Islet of Langerhans (tissue), 1 donor: ENCODE measurements around the gene HAUS3.
"Not testable (repeated sequence)": the region's sequence is repeated elsewhere in the genome, so short reads cannot be mapped to it uniquely, and the experiment has no call there.

Experiments
- FAIRE-seq: peaks from one replicate; lab custom pipeline; 2011; peaks lifted over from hg19 to GRCh38; lab: Jason Lieb, UNC

Gene HAUS3

DNA sequence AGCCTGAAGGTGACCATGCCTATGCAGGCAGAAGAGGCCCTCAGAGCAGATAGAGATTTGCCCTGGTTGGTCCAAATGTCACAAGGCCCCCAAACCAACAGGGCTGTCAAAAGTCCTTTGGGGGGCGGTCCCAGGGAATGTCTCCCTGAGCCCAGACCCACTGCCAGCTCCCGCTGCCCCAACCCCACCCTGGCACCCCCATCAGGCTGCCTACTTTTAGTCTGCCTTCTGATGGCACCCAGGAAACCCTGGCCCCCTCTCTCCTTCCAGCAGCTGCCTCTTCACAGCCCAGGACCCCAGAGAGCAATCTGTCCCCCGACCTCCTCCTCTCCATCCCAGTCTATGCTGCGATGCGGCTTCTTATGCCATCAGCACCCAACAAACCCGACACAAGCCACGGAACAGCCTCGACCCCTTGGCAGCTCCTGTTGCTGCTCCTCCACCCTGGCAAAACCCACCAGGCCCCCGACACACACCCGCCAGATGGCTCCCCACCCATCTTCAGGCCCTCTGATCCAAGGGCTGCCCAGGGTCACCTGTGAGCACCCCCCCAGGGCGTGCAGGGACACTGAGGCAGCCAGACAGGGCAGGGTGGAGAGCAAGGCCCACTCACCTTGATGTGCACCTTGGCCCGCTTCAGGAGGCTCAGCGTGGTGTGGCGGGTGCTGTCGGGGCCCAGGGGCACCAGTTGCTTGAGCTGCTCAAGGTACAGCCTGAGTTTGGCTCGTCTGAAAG, 10.0 kb upstream of the HAUS3 start:
- no peak for FAIRE-seq

DNA sequence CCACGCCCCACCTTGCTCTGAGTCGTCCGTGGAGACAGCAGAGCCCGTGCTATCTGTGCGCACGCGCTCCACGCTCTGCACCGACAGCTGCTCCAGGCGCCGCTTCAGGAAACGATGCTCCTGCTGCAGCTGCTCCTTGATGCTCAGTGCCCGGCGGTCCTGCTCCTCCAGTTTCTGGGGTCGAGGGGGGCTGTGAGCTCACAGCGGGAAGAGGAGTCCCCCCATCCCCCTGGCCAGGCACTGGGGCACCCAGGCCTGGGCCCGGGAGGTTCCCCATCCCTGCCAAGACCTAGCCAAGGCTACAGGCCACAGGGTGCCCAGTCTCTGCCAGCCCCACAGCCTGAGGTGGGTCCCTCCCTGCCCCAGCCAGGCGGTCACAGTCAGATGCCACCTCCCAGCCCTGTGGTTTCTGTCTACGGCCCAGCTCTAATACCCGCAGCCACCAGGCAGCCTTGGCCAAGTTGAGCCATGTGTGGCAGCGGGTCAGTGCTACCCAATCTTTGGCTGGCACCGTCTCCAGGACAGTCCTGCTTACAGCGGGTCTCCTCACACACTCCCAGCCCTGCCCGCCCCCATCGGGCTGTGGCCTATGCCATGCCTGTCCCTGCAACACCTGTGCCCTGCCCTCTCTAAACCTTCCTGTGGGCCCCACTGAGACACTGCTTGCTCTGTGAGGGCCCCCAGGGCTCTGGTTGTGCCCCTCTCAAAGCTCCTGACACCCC, 9.3 kb upstream of the HAUS3 start:
- FAIRE-seq = no peak

DNA sequence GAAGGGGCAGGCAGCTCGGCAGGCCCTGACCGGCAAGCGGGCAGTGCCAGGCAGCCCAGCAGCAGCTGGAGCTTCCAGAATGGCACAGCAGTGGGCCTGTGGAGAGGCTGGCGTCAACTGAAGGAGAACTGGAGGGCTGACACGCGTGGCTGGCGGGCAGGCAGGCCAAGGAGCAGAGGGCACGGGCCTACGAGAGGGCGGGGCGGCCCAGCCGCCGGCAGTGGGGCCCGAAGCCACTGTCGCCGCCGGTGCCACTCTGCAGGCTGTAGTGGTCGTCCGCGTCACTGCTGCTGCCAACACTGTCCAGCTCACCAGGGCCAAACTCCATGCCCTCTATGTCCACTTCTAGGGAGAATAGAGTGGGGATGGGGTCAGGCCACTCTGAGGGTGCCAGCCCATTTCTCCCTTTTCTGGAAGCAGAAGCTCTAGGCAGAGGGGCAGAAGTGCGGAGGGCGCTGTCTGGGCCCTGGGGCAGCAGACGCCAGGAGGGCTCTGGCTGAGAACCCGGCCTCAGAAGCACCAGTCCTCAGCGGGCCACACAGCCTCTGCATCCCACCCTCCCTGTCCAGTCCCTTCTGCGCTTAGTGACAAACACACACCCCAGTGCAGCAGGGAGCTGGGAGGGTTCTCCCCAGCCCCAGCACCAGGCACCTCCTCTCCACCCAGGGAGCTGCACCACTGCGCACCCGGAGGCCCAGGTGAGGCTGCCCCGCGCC, 8.6 kb upstream of the HAUS3 start:
- no peak for FAIRE-seq

DNA sequence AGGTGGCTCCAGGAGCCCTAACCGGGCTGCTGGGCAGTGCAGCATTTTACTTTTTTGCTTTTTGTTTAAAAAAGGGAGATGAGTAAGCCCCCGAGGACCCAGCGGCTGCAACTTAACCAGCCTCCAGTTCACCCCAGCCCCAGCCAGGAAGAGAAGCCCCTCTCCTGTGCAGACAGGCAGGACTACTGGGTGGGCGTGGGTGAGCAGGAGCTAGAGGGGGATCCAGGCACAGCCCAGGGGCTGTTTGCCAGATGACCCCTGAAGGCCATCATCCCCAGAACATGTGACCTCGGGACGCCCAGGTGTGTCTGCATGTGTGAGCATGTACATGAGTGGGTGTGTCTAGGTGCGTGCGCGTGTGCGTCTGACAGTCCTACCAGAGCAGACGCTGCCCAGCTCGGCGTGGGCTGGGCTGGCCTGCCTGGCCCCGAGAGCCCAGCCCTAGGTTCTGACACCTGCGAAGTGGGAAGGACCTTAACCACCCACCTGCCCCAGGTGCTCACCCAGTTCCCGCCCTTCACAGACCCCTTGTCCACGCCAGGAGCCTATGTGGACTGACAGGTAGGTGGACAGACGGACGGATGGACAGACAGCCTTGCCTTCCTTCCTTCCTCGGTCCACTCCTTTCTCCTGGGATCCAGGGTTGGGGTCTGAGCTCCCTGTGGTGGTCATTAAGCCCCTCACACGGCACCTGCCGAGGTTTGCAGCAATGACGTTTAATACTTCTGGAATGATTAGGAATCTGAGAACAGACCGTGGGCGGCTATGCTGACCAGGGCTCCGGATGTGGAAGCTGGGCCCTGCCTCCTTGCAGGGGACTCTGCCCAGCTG, 7.8 kb upstream of the HAUS3 start:
- FAIRE-seq = no peak

DNA sequence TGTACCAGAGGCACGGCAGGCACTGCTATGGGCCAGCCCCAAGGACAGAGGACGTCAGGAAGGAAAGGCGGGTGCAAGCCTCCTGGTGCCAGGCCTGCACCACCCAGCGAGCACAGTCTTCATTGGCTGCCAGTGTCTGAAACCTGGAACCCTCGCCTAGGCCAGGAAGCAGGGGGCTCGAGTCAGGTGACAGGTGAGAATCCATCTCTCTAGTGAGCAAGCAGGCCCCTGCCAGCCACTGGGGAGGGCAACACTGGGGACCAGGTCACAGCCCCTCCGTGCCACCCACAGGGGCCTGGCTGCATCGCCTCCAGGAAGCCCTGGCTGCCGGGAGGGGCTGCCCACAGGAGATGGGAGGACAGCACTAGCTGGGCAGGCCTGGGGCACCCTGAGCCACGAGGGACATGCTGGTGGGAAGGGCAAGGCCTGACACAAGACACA, 6.9 kb upstream of the HAUS3 start:
- no peak for FAIRE-seq

DNA sequence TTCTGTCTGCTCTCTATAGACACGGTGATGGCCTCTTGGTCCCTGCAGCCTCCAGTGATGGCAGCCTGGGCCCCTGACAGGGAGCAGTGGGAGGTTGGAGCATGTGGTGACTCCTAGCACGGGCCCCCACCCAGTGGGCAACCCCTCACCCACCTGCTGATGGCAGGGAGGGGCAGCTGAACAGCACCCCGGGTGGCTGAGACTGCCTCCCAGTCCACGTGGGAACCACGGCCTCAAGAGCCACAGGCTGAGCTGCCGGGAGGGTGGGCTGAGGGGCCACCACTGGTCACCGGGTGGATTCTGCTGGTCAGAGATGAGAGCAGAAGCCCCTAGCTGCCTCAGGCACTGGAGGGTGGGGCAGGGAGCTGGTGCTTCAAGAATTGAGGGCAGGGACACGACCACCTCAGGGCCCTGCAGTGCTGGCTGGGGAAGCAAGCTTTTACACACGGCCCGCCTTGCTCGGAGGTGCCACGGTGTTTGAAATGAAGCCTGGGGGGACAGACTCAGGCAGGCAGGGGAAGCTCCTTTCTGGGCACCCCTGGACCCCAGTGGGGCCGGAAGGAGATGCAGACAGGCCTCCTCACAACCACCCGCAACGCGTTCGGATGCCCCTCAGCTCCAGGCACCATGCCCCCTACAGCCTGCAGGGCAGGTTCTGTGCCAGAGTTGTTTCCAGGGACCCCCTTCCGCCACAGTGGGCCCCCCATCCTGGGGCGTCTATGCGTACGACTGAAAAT, 6.3 kb upstream of the HAUS3 start:
- FAIRE-seq = no peak

DNA sequence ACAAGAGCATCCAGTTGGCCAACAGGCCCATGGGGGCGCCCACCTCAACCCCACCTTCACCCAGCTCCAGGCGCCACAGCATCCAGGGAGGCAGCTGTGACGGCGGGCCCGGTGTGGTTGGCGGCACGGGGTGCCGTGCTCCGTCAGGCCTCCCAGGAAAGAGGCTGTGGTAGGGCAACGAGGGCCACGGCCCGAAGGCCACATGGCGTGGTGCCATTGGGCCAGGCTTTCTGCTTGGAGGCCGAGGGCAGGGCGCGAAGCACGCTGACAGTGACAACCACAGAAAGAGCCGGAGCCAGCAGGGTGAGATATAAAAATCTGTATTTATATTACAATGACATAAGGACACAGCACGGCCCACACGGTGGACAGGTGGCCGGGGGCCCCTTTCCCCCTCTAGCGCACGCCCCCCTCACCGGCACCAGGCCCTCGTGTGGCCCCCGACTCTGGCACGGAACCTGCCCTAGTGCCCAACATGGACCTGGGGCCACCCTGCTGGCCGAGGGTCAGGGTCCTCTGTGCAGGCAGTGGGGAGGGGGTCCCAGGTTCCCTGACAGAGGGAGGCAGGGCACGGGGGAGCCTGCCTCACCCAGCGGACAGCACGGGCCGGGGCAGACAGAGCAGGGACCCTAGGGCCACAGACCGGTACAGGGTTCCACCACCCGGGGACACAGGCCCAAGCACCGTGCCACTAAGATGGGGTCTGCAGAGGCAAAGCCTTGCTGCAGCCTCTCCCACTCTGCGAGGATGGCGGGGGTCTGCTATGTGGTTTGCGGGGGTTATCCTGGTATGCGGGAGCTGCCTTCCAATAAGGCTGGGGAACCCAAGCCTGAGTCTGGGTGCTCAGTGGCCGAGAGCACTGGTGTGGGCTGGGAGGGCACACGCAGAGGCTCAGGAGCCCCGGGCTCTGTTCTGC, 5.5 kb upstream of the HAUS3 start:
- FAIRE-seq = no peak

DNA sequence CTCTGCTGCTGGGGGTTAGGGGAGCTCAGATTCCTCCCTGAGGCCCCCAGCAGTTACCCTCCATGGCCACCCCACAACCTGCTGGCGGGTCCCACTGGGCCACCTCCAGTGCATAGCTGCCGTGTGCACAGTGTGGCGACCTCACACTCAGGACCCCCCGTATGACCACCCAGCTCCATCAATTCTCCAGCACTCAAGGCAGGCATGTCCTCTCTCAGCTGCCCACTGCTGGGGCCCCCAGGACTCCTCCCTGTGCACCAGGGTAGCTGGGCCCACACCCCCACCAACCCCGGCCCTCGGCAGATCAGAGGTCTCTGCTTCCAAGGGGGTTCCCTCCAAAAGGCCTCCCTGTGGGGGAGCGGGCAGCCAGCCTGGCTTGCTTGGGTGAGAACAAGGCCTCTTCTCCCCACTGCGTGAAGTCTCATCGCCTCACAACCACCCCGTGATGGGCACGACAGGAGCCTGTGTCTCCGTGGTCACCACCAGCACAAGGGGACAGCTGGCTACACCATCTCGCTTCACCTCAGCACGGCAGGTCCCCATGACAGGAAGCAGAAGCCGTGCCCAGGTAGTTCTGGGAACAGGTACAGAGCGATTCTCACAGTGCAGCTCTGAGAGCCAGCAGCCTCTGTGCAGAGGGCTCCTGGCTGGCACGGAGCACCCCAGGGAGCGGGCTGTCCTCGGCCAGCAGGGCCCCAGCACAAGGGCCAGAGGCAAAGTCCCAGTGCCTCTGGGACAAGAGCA, 4.6 kb upstream of the HAUS3 start:
- no peak for FAIRE-seq

DNA sequence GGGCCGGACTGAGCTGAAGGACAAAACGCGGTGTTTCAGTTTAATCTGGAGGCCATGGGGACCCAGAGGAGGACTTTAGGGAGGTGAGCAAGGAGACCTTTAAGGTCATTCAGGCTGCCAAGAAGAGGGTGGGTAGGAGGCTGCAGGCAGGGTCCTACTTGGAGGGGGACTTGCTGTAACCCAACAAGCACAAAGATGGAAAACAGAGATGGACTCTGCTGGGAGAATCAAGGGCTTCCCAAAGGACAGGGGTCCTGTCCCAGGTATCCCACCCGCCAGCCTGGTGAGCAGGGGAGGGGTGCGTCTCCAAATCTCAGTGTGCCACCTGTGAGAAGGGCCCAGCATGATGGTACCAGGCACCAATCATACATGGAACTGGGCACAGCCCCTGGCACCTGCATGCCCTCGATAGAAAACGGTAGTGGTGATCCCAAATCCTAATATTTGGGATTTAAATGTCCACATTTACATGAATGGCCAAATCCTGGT, 3.9 kb upstream of the HAUS3 start:
- no peak for FAIRE-seq

DNA sequence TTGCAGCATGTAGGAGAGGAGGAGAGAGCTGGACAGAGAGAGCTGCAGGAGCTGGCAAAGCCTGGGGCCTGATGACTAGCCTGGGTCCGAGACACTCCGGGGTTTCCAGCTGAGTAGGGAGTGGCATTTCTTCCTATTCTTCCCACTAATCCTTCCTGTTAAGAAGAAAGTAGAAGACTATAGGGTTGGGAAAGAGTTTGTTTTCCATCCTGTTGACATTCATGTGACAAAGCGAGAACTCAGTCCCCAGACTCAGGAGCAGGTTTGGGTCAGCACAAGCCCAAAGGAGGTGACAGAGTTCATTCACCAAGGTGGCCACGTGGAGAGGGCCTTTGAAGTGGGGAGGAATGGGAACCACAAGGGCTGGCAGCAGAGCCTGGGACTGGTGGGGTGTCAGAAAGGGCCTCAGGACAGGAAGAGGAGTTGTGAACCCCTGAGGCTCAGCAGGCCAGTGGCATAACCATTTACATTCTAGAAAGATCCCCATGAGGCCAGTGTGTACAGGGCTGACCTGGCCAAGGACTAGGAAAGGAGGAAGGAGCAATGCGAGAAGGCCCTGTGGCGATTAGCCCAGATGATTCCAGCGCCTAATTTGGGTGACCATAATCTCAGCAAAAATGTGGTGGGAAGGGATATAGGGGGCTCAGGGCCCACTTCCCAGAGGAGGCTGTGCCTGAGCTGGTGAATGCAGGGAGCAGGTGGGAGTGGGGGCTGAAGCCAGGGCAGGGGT, 3.3 kb upstream of the HAUS3 start:
- no peak for FAIRE-seq

DNA sequence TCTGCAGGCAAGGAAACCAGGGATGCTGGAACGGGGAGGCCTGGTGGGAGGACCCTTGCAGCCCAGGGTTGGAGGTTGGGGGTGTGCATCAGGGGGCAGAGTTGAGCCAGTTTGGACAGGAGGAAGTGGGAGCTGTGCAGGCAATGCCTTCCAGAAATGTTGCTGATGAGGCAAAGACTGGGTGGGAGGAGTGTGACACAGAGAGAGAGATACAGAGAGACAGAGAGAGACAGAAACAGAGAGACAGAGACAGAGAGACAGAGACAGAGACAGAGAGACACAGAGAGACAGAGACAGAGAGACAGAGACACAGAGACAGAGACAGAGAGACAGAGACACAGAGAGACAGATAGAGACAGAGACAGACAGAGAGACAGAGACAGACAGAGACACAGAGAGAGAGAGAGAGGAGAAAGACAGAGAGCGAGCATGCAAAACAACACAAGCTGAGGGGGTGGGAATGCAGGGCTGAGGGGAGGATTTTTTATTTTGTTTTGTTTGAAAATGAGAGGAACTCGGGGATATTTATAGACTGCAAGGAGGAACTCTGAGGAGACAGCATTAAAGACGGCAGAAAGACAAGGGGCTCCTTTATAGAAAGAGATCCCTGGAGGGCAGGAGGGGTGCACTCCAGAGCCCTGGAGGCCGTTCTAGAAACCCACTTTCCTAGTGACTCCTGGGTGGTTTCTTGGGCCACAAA, 1.9 kb upstream of the HAUS3 start:
- no peak for FAIRE-seq

DNA sequence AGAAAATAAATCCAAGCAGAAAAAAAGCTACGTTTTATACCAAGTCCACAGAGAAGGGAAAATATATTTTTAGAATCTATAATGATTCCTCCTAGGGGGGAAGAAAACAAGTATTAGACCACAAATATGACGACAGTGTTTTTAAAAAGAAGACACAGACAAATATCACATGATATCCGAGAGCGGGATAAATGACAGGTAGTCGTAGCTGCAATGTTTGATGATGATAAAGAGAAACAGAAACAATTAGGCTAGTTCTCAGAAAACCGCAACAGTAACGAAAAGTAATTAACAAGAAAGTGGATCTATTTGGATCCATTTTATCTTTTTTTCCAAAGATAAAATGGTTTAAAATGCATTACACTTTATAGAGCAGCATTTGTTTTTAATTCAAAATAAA, 918 bp downstream of the HAUS3 start:
- FAIRE-seq = no peak

DNA sequence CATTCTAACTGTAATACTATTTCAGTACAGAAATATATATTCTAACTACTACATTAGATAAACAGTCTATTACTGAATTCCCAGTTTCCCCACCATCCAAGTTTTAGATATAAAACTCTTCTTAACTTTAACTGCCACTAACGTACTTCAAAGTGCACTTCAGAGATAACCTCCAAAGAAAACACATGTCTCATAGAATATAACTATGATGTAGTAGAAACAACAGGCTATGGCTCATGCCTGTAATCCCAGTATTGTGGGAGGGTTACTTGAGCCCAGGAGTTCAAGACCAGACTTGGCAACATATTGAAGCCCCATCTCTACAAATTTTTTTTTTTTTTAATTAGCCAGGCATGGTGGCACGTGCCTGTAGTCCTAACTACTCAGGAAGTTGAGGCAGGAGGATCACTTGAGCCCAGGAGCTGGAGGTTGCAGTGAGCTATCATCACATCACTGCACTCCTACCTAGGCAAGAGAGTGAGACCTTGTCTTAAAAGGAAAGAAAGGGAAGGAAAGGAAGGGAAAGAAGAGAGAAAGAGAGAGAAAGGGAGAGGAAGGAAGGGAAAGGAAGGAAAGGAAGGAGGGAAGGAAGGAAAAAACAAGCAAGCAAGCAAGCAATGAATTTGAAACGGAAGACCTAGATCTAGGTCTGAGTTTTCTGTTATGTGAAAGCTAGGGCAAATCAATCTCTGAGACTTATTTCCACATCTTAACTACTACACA, 4.8 kb downstream of the HAUS3 start:
- FAIRE-seq = no peak

DNA sequence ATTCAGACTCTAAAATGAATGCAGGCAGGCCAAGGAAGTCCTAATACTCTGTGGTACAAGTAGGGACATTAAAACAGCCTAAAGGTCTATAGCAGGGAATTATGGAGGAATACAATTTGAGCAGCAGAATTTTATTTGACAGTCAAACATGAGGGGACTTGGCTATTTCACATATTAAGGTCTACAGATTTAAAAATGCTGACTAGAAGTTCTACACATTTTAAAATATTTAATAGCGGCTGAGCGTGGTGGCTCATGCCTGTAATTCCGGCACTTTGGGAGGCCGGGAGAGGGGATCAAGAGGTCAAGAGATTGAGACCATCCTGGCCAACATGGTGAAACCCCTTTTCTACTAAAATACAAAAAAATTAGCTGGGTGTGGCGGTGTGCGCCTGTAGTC, 10.8 kb downstream of the HAUS3 start:
- no peak for FAIRE-seq

DNA sequence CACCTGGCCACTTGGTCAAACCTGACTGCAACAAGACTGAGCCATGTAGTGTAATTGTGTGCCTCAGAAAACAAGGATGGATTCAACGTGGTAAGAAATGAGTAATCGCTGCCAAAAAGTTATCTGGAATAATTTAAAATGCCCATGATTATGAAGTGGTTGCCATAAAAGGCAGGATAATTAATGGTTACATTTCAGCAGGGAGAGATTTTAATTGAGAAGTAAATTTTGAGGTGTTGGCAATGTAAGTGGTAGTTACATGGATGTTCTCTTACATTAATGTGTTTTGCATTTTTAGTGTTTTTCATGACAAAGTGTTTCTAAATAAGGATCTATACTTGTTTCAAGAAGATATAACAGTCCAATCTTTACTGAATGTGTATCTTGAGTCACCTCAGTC, 15.7 kb downstream of the HAUS3 start:
- FAIRE-seq = no peak

DNA sequence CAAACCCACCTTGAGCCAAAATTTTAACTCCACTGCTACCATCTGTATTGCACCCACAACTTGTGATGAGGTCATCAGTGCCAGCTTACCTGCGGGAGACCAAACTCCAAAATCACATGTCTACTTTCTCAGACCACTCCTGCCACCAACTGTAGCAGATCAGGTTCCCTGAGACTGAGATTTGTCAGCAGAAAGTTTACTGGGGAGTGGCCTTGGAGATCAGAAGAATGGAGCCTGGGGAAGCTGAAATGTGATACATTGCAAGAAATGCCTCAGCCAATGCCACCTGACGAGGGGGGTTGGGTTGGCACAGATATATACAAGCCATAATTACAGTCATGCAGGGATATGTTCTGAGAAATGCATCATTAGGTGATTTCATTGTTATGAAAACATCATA, 19.1 kb downstream of the HAUS3 start:
- no peak for FAIRE-seq

DNA sequence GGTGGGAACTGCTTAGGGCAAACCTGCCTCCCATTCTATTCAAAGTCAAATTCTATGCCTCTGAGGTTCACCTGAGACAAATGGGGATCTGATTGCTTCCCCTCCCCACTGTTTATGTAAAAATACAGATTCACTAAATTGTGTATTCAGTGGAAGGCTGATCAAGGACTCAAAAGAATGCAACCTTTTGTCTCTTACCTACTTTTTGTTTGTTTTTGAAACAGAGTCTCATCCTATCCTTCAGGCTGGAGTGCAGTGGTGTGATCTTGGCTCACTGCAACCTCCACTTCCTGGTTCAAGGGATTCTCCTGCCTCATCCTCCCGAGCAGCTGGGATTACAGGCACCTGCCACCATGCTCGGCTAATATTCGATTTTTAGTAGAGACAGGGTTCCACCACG, 20.5 kb downstream of the HAUS3 start:
- not testable (repeated sequence) for FAIRE-seq
